OCI-M2 (cell line): Measurements from ENCODE around the gene RDH12.
"Not testable (repeated sequence)": the region's sequence is repeated elsewhere in the genome, so short reads cannot be mapped to it uniquely, and the experiment has no call there.

ENCODE experiments used
- DNase-seq: peaks from one replicate; lab custom pipeline; 2025; ENCODE audit not compliant: unreplicated experiment; lab: John Stamatoyannopoulos, UW

RDH12 gene

GRCh38 chr14:67704484-67705089 lies 2.9 kb downstream of the RDH12 start:
- no peak for DNase-seq

DNA sequence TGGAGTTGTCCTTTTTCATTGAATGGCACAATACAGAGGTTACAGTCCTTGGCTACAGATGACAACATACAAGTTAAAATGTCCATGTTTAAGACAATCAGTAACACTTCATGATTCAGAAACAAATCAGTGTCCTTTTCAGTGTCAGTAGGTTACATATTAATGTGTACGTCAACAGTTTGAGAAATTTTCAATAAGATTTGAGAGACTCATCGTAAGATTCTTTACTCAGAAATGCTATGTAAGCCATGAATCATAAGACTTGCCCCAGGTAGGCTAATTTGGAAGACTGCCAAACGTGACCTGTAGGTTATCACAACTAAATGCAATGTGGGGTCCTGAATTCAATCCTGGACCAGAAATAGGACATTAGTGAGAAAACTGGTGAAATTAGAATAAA lies 3.5 kb downstream of the RDH12 start:
- DNase-seq = no peak

- not testable (repeated sequence) for DNase-seq
Observed at GRCh38 chr14:67709346-67709745, 7.7 kb downstream of the RDH12 start.

GRCh38 chr14:67709796-67710195 lies 8.1 kb downstream of the RDH12 start:
- not testable (repeated sequence) for DNase-seq

DNA sequence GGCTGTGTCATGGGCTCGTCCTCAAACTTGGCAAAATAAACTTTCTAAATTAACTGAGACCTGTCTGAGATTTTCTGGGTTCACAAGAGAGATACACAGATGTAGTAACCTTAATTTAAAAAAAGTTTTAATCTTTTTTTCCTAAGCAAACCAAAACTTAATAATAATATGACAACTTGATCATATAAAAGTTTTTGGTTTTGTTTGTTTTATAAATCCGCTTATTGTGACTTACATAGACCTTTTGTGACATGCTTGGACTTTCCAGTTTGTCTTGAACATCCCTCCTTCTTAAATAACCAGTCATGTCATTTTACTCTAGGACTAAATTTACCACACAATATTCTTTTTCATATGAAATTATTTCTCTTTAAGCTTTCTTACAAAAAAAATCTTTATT lies 8.5 kb downstream of the RDH12 start:
- no peak for DNase-seq

- DNase-seq = no peak
Observed at GRCh38 chr14:67717048-67717447, 15.4 kb downstream of the RDH12 start.

DNA sequence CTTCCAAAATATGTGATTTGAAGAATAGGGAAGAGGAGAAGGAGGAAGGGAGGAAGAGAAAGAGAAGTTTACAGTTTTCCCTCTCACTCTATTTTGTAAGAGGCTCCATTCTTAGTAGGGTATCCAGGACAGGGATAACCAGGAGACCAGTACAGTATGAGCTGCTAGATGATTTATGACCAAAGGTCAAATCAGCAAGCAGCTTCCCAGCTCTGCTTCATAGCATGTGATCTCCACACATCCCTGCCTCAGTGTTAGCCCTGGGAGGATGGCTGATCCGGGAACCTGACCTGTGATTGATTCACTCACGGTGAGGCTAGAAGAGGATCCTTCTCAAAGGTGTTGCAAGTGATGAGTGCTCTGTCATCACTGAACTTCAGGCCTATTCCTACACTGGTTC lies 16.6 kb downstream of the RDH12 start:
- no peak for DNase-seq

- not testable (repeated sequence) for DNase-seq
Observed at GRCh38 chr14:67719385-67719784, 17.7 kb downstream of the RDH12 start.

GRCh38 chr14:67719866-67720265 lies 18.2 kb downstream of the RDH12 start:
- DNase-seq = no peak

DNA sequence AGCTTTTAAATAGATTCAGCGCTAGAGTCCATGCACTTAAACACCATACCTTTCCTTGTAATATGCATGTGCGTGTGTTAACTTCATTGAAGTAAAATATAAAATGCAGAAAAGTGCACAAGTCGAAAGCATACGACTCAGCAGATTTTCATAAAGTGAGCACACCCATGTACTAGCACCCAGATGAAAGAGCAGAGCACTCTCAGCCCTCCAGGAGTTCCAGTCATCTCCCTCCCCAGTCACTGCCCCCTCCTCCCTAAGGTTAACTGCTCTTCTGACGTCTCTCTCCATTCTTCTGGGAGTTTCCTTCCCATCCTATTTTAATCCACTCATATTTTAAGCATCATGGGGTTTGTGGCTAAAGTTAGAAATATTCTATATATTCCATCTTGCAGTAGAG lies 20.2 kb downstream of the RDH12 start:
- DNase-seq = no peak

- no peak for DNase-seq
Observed at GRCh38 chr14:67722293-67722692, 20.6 kb downstream of the RDH12 start.

DNA sequence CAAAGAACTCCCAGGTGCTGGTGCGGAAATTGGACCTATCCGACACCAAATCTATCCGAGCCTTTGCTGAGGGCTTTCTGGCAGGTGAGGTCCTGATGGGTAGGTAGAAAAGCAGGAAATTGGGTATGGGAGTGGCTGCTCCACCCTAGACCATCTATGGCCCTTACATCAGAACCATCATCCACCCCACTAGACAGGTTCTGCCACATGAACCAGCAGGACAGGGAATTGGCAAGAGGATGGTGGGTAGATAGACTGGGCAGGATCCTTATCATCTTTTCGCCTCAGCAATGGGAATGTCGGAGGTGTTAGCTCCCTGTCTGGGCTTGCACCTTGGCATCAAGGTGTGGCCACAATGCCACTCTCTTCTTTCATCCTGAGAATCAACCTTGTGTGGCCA lies 23.5 kb downstream of the RDH12 start:
- DNase-seq = no peak

DNA sequence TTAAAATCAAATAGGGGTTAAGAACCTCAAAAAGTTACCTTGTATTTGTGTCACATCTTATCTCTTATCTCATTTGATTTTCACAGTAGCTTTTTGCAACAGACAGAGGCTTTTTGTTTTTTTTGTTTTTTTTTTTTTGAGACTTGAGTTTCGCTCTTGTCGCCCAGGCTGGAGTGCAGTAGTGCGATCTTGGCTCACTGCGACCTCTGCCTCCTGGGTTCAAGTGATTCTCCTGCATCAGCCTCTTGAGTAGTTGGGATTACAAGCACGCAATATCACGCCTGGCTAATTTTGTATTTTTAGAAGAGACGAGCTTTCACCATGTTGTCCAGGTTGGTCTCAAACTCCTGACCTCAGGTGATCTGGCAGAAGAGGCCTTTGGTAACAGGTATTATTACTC lies 25.7 kb downstream of the RDH12 start:
- DNase-seq = no peak

DNA sequence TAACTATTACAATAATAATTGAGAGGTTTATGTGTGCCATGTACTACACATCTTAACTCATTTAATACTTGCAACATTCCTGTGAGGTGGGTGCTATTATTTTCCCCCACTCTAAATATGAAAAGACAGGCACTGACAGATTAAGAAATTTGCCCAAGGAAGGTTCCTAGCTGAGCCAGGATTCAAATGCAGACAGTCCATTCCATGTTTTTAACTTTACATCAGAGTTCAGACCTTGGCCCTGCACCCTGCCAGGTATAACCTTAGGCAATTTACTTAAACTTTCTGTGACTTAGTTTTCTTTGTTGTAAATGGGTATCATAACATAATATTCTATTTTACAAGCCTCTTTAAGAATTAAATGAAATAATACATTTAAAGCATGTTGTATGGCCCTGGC lies 26.6 kb downstream of the RDH12 start:
- no peak for DNase-seq

DNA sequence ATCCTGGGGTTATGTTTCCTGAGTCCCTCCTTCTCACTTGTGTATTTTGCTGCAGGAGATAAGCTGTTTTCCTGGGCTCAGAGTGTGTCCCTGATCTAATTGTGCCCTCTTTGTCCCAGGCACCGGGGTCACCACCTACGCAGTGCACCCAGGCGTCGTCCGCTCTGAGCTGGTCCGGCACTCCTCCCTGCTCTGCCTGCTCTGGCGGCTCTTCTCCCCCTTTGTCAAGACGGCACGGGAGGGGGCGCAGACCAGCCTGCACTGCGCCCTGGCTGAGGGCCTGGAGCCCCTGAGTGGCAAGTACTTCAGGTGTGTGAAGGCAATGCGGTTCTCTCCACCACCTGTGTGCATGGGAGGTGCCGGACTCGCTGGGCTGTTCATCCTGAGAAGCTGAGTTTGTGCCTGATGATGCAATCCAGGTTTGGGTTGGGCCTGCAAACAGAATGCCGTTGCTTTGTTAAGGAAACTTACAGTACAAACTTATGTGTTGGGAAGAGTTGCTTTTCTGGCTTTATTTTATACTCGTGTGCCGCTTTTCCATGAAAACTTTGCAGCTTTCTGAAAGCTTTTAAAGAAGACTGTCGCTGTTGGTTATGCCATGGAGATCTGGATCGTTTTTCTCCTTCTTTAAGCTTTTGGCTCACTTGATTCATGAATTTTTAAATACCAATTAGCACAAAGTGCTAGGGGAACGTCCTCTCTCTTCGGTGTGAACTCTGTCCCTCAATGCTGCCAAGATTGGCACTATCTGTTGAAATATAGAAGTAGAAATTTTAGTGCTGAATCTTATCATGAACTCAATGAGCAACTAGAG lies 27.6 kb downstream of the RDH12 start:
- no peak for DNase-seq

GRCh38 chr14:67733616-67734015 lies 31.9 kb downstream of the RDH12 start:
- DNase-seq = no peak

DNA sequence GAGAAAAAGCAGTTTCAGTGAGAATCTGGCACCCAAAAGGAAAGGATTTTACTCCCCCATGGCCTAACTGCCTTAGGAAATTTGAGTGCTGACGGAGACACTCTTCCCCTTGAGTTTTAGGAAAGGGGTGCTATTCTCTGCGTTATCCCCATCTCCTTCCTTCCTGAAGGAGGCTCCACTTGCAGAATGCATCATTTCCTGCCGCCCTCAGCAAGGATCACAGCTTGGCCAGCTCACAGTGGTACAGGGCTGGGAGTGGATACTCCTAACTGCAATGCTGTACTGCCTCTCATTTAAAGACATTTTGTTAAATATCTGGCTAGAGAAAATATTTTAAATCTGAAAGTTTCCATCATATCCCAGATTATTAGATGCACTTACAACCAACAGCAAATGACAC lies 33.0 kb downstream of the RDH12 start:
- no peak for DNase-seq

- DNase-seq = no peak
Observed at GRCh38 chr14:67735336-67736147, 33.9 kb downstream of the RDH12 start.

DNA sequence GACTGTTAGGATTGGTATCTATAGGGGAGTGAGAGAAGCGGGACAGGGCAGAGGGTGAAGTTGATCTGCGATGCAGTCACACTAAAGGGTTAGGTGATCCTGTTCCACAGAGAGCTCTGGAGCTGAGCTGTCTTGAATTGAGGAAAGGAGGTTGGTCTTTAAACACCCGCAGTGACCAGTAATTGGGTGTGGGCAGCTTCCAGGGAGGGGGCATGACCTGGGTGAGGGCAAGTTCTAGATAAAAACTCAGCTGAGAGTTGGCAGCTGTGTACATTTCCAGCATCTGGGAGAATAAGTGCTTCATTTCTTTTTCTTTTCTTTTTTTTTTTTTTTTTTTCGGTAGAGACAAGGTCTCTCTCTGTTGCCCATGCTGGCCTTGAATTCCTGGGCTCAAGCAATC lies 35.1 kb downstream of the RDH12 start:
- no peak for DNase-seq

- no peak for DNase-seq
Observed at GRCh38 chr14:67738740-67739504, 37.2 kb downstream of the RDH12 start.

DNA sequence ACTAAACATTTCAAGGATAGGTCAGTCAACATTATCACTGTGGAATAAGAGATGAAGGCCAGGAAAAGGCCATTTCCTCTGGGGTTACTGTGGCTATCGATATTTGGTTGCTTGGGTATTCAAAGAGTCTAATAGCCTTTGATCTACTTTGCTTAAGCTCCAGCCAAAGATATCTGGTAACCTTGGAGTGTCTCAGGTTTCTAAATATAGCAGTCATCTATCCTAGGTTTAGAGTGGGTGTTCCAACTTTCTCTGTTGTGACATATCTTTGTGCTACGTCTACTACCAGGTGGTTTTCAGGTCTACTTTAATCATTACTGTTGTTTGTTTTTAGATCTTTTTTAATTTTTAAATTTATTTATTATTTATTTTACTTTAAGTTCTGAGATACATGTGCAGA lies 42.4 kb downstream of the RDH12 start:
- DNase-seq = no peak
